GM21515 (cell line): ENCODE results near the gene KIF23.
"Not testable (repeated sequence)": the region's sequence is repeated elsewhere in the genome, so short reads cannot be mapped to it uniquely, and the experiment has no call there.

ENCODE experiments used
- ATAC-seq: cut with Tn5 transposase; IDR thresholded peaks from one replicate; pipeline ENCODE4 v1.9.1; 2021; ENCODE audit not compliant: unreplicated experiment

KIF23 gene

GRCh38 chr15:69434238-69434637, 20.1 kb downstream of the KIF23 start:
- no peak for ATAC-seq

- ATAC-seq = no peak
Observed at GRCh38 chr15:69434679-69435078, 20.5 kb downstream of the KIF23 start.

GRCh38 chr15:69435985-69436384, 21.8 kb downstream of the KIF23 start:
- no peak for ATAC-seq

- ATAC-seq = no peak
Observed at GRCh38 chr15:69436951-69437350, 22.8 kb downstream of the KIF23 start.

DNA sequence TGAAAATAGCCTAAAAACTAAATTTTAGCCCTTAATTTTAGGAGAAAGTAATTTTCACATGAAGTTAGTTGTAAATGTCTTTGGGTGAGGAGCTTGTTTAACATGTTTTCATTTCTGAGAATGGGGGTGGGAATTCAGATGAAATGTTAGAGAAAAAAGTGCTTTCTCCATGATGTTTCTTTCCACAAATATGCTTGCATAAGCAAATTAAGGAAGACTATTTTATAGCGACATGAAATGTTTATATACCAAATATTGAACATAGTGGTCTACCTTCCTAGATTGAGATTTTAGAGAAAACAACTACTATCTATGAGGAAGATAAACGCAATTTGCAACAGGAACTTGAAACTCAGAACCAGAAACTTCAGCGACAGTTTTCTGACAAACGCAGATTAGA, 25.5 kb downstream of the KIF23 start:
- ATAC-seq = no peak

GRCh38 chr15:69443032-69443611, 29.0 kb downstream of the KIF23 start:
- ATAC-seq = no peak

DNA sequence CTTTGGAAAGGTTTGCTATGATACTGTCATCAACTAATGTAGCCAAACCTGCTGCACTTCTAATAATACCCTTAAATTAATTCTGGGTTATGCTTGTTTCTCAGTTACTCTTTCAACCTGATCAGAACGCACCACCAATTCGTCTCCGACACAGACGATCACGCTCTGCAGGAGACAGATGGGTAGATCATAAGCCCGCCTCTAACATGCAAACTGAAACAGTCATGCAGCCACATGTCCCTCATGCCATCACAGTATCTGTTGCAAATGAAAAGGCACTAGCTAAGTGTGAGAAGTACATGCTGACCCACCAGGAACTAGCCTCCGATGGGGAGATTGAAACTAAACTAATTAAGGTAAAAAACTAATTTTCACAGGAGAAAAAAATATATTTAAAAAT, 30.5 kb downstream of the KIF23 start:
- ATAC-seq = no peak

- no peak for ATAC-seq
Observed at GRCh38 chr15:69446953-69447352, 32.8 kb downstream of the KIF23 start.

DNA sequence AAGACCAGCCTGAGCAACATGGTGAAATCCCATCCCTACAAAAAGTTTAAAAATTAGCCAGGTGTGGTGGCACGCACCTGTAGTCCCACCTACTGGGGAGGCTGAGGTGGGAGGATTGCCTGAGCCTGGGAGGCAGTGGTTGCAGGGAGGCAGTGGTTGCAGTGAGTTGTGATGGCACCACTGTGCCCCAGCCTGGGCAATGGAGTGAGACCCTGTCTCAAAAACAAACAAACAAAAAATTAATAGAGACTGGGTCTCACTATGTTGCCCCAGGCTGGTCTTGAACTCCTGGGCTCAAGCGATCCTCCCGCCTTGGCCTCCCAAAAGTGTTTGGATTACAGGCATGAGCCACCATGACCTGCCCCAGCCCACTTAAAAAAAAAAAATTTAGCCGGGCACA, 36.1 kb downstream of the KIF23 start:
- ATAC-seq = not testable (repeated sequence)

DNA sequence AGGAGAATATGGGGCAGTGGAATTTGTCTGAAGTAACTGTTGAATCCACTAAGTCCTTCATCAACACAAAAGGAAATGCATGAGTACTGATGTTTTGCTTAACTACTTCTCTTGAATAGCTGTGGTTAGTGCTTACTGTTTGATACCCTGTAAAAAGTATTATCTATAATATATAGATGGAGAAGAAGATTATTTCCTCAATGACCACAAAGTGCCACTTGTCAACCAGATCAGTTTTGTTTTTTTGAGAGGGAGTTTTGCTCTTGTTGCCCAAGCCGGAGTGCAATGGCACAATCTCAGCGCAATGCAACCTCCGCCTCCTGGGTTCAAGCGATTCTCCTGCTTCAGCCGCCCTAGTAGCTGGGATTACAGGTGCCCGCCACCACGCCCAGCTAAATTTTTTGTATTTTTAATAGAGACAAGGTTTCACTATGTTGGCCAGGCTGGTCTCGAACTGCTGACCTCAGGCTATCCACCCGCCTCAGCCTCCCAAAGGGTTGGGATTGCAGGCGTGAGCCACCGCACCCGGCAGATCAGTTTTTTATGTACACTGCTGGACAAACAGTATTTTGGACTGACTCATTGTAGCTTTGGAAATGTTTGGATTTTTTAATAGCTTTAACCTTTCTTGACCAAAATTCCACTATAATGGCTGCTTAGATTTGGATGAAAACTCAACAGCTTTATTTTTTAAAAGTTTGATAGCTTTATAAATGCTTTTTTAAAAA, 37.0 kb downstream of the KIF23 start:
- no peak for ATAC-seq

DNA sequence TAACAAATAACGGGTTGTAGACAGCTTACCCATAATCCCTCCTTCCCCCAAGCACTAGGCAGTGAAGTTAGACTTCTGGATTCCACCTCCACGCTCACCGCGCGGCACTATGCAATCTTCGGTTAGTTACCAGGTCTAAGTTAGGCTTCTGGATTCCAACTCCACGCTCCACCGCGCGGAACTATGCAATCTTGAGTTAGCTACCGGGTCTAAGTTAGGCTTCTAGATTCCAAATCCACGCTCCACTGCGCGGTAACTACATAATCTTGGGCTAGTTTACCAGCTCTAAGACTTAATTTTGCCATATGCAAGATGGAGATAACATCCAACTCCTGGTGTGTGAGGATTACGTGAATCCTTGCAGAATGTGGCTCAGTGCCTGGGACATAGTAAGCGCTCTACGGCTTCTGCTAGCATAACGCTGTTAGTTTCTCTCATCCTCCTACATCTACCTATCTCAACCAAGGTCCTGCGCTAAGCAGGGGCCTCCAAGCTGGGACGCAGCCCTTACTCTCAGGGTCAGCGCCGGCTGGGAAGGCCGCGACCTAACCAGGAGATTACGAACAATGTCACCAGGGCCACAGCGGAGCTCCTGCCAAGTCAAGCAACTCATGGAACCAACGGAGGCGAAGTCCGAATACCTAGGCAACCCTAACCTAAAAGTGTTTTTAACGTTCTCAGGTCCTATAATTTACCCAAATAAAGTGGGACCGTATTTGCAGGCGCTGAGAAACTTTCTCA, 38.0 kb downstream of the KIF23 start:
- peak; percentile 35 for ATAC-seq

- peak; percentile 74 for ATAC-seq
Observed at GRCh38 chr15:69452692-69453521, 38.8 kb downstream of the KIF23 start, which contains the start of gene RPLP1. Gene RPLP1, plus strand, starts transcription at chr15:69452818. Its CDS starts 131 bp downstream, at chr15:69452949.

GRCh38 chr15:69454953-69455352, 40.8 kb downstream of the KIF23 start:
- no peak for ATAC-seq

GRCh38 chr15:69456208-69457166, 42.3 kb downstream of the KIF23 start:
- ATAC-seq = no peak

- ATAC-seq = no peak
Observed at GRCh38 chr15:69457304-69458280, 43.4 kb downstream of the KIF23 start.

- ATAC-seq = no peak
Observed at GRCh38 chr15:69459066-69459465, 44.9 kb downstream of the KIF23 start.

GRCh38 chr15:69460481-69460880, 46.3 kb downstream of the KIF23 start:
- no peak for ATAC-seq

DNA sequence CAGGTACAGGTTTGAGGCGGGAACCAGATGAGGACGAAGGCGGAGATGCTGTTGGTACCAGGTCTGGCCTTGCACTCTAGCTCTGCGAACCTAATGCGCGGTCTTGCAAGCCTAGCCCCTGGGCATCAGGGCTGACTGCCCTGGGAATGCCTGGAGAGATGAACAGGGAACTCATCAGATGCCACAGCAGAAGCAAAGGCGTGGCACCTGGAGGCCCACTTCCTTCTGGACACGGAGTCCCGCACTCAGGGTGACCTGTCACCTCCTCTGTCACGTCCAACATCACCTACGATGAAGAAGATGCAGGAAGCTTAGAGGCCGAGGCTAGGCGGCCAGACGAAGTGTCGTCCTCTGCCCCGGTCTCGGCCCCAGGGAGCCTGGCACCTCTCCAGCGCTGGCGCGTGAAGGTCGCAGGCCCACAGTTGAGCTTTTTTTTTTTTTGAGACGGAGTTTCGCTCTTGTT, 47.9 kb downstream of the KIF23 start:
- ATAC-seq = no peak
